Stimulated activated CD4-positive, alpha-beta T cell treated with anti-CD3 and anti-CD28 coated beads, TNF-alpha, amount 100 ng/mL, for 48 hours (primary cell): ENCODE results near the gene SCGB1C2.

ENCODE experiments used
- DNase-seq, 3 donors: peaks; one replicate each; pipeline ENCODE4 v3.0.0-alpha.2; 2020; ENCODE audit warnings: low read depth in 3 of 3

SCGB1C2 gene

DNA sequence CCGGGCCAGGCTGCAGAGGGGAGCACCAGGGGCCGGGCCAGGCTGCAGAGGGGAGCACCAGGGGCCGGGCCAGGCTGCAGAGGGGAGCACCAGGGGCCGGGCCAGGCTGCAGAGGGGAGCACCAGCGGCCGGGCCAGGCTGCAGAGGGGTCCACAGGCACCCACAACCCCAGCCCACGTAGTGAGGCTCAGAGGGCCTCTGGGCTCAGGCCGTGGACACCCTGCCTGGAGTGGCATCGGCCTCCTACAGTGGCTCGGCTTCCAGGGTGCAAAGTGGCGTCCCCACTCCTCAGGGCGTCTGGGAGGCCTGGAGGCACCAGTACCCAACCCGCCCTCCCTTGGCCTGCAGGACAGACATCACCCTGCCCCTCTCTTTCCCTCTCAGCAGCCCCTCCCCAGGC is 34.5 kb downstream of the SCGB1C2 start:
- no peak for DNase-seq

DNA sequence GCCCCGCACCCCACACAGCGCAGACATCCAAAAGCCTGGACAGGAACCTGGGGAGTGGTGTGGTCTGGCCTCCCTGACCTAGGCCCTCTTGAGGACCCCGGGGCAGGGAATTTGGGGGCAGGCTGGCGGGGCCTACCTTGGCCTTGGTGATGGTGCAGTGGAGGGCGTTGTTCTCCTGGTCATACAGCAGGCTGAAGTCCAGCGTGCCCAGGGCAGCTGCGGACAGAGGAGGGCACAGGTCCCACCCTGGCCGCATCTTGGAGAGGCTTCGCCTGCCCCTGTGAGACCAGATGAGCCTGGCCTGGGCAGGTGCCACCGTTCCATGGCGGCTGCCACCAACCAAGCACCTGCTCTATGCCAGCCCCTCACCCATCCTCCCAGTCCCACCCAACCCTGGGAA is 35.0 kb downstream of the SCGB1C2 start:
- no peak for DNase-seq

GRCh38 chr17:173166-173911 is 36.0 kb downstream of the SCGB1C2 start:
- DNase-seq: no peak

DNA sequence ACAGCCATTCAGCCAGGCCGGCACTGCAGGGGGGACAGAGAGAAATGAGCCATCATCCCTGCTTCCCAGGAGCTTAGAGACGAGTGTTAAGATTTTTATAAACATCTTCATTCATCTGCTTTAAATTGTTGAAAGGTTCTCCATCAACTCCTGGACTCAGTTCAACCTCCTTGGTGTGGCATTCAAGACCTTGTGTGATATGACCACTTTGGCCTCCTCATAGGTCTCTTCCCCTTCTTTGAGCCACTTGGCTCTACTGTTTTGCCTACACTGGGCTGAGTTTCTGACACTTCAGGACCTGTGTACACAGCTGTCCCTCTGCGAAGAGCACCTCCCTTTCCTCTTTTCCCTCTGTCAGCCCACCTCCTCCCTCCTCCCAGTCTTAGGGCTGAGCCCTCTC is 39.8 kb downstream of the SCGB1C2 start:
- DNase-seq: no peak

- no peak for DNase-seq
Measured at GRCh38 chr17:177762-178161, 40.4 kb downstream of the SCGB1C2 start.

DNA sequence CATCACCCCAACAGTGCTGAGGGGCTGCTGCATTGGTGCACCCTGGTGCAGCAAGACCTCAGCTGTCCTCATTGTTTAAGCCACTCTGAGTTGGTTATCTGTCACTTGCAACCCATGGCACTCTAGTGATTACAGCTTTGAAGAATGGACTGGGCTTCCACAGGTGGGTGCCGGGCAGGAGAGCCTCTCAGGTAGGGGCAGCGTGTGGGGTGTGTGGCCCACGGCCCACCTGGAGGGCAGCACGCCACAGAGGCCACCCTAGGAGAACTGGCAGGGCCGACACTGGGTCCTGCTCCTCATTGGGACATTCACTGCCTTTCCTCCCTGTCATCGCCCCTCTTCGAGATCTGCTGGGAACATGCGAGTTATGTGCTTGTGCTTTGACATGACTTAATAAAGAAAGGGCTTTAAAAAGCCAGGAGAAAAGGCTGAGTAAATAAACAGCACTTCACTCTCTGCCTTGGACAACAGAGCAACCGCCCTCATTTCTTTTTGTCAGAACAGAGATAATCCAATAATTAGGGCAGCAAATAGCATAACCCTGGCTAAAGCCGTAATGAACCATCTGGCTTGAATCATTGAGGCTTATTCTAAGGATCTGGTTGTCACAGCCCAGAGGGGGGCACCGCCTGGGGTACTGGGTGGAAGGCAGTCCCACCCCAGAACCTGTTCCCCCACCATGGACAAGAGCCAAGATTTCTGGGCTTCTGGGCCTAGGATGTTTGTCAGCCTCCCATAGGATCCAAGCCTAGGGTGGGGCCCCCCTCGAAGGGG is 41.1 kb downstream of the SCGB1C2 start:
- no peak for DNase-seq

DNA sequence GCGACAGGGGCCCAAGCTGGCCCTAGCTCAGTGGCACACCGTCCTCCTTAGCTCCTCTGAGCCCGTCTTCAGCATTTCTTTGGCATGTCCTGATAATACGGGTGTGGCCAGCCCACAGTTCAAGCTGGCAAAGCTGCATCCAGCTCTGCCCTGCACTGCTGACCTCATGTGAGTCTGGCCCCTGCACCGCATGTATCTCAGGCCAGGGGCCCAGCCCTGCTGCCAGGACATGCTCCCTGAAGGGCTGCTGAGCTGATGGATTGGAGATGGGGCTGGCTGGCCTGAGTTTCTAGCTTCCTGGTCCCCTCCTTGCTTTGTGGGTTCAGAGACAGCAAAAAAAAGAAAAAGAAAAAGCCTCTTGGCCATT is 41.7 kb downstream of the SCGB1C2 start:
- DNase-seq: no peak

GRCh38 chr17:179781-180380 is 42.5 kb downstream of the SCGB1C2 start:
- no peak for DNase-seq

DNA sequence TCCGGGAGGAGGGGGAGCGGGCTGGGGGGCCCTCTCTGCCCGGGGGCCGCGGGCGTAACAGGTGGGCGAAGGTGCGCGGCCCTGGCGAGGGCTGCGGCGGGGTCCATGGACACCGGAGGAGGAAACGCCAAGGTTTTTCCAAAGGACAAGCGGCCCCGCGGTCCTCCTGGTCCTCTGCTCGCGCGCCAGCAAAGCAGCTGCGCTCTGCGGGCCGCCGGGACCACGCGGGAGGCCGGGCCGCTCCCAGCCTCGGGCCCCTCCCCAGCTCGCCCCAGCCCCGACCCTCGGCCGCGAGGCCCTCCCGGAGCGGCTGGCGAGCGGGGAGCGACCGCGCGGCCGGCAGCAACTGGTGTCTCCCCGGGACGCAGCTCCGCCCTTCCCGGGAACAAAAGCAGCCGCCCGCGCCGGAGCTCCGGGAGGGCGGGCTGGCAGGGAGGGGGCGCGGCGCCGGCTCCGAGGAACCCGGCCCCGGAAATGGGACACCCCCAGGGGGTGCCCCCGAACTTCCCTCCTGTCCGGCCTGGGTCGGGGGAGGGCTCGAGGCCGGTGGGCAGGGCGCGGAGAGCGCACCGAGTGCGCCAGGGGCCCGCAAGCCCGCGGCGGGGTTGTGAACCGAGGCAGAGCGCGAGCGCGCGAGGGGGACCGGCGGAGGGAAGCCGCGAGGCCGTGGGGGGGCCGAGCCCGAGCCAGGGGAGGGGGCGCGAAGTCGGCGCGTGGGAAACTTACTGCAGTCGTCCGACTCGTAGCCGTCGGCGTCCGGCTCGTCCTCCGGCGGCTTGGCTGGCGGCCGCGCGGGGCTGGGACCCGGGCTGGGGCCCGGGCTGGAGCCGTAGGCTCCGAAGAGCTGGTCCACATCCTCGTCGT is 43.2 kb downstream of the SCGB1C2 start:
- DNase-seq: no peak

DNA sequence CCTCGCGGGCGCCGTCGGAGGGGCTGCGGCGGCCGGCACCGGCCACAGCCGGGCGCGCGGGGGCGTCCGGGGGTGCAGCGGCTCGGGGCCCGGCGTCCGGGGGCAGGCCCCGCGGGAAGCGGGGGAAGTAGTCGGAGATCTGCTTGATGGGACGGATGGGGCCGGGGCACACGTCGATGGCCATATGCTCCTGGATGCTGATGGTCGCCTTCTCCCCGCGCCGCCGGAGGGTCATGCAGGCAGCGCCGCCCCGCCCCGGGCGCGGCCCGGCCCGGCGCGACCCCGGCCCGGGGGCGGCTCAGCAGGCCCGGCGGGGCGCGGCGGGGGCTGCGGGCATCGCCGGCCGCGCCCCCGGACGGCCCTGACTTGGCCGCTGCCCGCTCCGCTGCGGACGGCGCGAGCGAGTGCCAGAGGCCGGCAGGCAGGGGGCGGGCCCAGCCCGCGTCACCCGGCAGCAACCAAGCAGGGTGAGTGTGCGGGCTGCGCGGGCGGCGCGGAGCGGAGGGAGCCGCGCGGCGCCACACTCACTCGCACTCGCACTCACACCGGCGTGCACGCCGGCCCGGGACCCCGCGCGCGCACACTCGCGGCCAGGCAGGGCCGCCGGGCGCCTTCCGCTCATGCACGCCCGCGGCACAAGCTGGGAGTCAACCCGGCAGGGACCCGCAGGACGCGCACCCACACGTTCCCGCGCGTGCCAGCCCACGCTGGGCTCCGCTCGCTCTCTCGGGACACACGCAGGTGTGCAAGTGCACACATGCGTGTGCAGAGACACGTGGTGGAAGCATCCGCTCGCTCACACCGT is 44.1 kb downstream of the SCGB1C2 start, which contains the start of gene DOC2B:
Gene DOC2B, minus strand, starts transcription at position 406 of the 805 bp plus-strand sequence. Its CDS starts 171 bp downstream, at position 235.
- DNase-seq: peak in 1 of 3 donors; percentile 9

DNA sequence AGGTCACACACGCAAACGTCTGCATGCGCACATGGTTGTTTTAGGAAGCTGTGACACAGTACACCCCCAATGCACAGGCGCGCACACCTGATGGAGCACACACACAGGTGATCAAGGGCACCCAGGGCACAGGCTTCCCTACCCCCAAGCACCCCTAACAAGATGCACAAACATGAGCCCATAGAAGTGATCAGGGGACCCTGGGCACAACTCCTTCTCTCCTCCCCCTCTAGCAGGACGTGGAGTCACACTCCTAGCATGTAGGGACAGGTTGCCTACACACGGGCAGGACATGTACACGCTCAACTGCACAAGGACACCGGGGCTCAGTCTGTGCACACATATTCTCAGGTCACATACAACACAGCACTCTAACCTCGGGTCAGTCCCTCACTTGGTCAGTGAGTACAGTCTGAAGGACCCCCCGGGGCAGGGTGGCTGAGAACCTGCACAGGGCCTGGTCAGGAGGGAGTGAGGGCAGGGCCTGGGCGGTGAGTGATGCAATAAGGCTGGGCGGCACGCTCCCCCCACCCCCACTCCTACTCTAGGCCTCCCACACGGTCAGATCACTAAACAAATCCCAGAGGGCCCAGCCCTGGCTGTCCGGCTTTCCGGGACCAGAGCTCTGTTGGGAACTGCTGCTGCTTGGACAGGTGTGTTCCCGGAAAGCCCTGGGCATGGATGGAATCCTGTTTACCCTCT is 44.8 kb downstream of the SCGB1C2 start:
- DNase-seq: no peak

GRCh38 chr17:183021-183420 is 45.7 kb downstream of the SCGB1C2 start:
- DNase-seq: no peak

DNA sequence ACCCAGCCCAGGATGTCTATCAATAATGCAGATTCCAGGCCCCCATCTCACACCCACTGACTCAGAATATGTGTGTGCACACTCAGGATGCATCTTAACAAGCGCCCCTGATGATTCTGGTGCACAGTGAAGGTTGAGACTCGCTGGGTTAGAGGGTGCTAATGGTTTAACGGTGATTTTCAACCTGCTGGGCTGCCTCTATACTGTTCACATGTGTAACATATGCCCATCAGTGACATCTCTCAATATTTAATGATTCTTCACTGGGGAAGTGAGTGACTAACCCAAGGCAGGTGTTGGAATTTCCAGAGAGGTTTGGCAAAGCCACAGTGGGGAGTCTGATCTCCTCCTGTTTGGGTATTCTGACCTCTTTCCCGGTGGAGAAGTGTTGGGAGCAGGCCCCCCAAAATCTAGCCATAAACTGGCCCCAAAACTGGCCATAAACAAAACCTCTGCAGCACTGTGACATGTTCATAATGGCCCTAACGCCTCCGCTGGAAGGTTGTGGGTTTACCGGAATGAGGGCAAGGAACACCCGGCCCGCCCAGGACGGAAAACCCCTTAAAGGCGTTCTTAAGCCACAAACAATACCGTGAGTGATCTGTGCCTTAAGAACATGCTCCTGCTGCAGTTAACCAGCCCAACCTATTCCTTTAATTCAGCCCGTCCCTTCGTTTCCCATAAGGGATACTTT is 48.2 kb downstream of the SCGB1C2 start:
- DNase-seq: peak in 2 of 3 donors; percentile 5 to 12

- DNase-seq: no peak
Measured at GRCh38 chr17:187130-187529, 49.8 kb downstream of the SCGB1C2 start.
